ENCODE results near the gene PAN3. TPM values are rescaled to one million over a fixed set of nuclear protein-coding genes. Genes with fewer than 3 reads are reported as not detected.

PAN3 gene
- total RNA-seq, 1 experiment from 2014 or later = 48.5 TPM

GRCh38 chr13:28137596-28137995, 749 bp upstream of the PAN3 start:
- Histone ChIP-seq H3K79me1 (ENCODE audit: insufficient read depth, low read depth, low read length, poor library complexity, severe bottlenecking) (no peaks in the 10 kb centered on the region), H3K27ac (ENCODE audit: insufficient read length, low read depth, low read length) (peak overlapping the region; percentile 72), H3K23ac (ENCODE audit: insufficient read length, low read depth, low read length) (no peak overlapping the region), H2BK5ac (ENCODE audit: insufficient read length, low read length) (no peak overlapping the region), H3K4ac (ENCODE audit: low read depth, low read length) (no peak overlapping the region), H3K4me1 (ENCODE audit: insufficient read depth, low read length) (no peaks in the 10 kb centered on the region), H2BK15ac (ENCODE audit: low read depth, low read length) (no peak overlapping the region), H3K18ac (ENCODE audit: insufficient read length, low read depth, low read length) (peak overlapping the region; percentile 85), H3K14ac (ENCODE audit: insufficient read depth, low read length) (peak overlapping the region; percentile 82; the same call in 1 of the 2 replicates), H2BK120ac (ENCODE audit: low read depth, low read length, poor library complexity, severe bottlenecking) (peak overlapping the region; percentile 65), H2AFZ (ENCODE audit: low read length) (peak overlapping the region; percentile 69), H3K4me2 (ENCODE audit: insufficient read depth, insufficient read length, low read length) (peak overlapping the region; percentile 92), H3K56ac (ENCODE audit: insufficient read length, low read depth, low read length) (no peak overlapping the region), H4K5ac (ENCODE audit: insufficient read length, low read depth, low read length) (no peak overlapping the region), H4K20me1 (ENCODE audit: control insufficient read depth, insufficient read depth, insufficient read length) (no peaks in the 10 kb centered on the region), H2BK12ac (ENCODE audit: insufficient read length, low read depth, low read length) (no peak overlapping the region), H3K9me3 (ENCODE audit: control insufficient read depth, low read depth, low read length) (no peaks in the 10 kb centered on the region), H3K23me2 (ENCODE audit: insufficient read length, low read depth, low read length, poor library complexity, severe bottlenecking) (peaks cover 12% of the 10 kb centered on the region), H3T11ph (ENCODE audit: low read length) (no peak overlapping the region), H2AK5ac (ENCODE audit: insufficient read length, low read length) (no peak overlapping the region), H3K27me3 (ENCODE audit: insufficient read depth, low read length) (no peaks in the 10 kb centered on the region), H4K91ac (ENCODE audit: insufficient read length, low read depth, low read length) (no peak overlapping the region), H3K9ac (ENCODE audit: extremely low read depth, insufficient read length, low read length) (peak overlapping the region; percentile 91), H4K8ac (replicated peaks; ENCODE audit: insufficient read length, low read depth, low read length) (no peak overlapping the region), H2BK20ac (ENCODE audit: low read depth, low read length, poor library complexity, severe bottlenecking) (no peak overlapping the region), H3K79me2 (ENCODE audit: insufficient read depth, low read length) (peaks cover 7% of the 10 kb centered on the region; the same call in 1 of the 2 replicates)
- no peak for DNase-seq
- H3K4me1 Mint-ChIP-seq = peaks cover 31 to 40% of the 10 kb centered on the region in 2 experiments
- no peak for TF ChIP-seq CTCF (conservative IDR thresholded peaks at IDR 0.05)
- no CpG with 5 or more reads among the region's 11 CpGs for WGBS (ENCODE audit: extremely low coverage, insufficient read length, low lambda C conversion rate)
- peak overlapping the region; percentile 81 to 90 for H3K4me3 Mint-ChIP-seq
- H3K27me3 Mint-ChIP-seq (ENCODE audit: low read depth) = no peaks in the 10 kb centered on the region
- H3K9me3 Mint-ChIP-seq = no peaks in the 10 kb centered on the region; a peak in 1 of 5 replicates
- peak overlapping the region; percentile 95 to 98 (median 97) for H3K27ac Mint-ChIP-seq
- H3K36me3 Mint-ChIP-seq (ENCODE audit: insufficient read depth in 1 of 3, low read depth in 3 of 3) = peaks cover 0 to 4% (median 0%) of the 10 kb centered on the region in 3 experiments; a peak in 1 of 7 replicates
